VCaP (cell line): ENCODE measurements around the gene RTL1.

Experiments used
- H3K27ac ChIP-seq: fragments of 450-650 bp; 2 replicates; pipeline ENCODE4 v1.5.1; 2017
- CTCF ChIP-seq: fragments of 450-650 bp; conservative IDR thresholded peaks from 2 replicates; pipeline ENCODE4 v1.5.1; 2017; ENCODE audit warnings: mild to moderate bottlenecking, moderate library complexity

Gene RTL1

GRCh38 chr14:100891051-100891450 is 12.5 kb downstream of the RTL1 start:
- no peak overlapping the region for H3K27ac ChIP-seq
- no peak for TF ChIP-seq CTCF

GRCh38 chr14:100890061-100890850 is 13.3 kb downstream of the RTL1 start:
- no peak overlapping the region for H3K27ac ChIP-seq
- TF ChIP-seq CTCF, result no peak

- H3K27ac ChIP-seq, result no peak overlapping the region
- TF ChIP-seq CTCF, result no peak
These were observed 13.9 kb downstream of the RTL1 start for GRCh38 chr14:100889641-100890040.

- no peak overlapping the region for H3K27ac ChIP-seq
These were observed 14.7 kb downstream of the RTL1 start for GRCh38 chr14:100888789-100889315.

GRCh38 chr14:100887728-100888335 is 15.7 kb downstream of the RTL1 start:
- no peak for TF ChIP-seq CTCF
- no peak overlapping the region for H3K27ac ChIP-seq

More at GRCh38 chr14:100888789-100889315, 14.7 kb downstream of the RTL1 start:
- no peak for TF ChIP-seq CTCF

- no peak for TF ChIP-seq CTCF
- no peak overlapping the region for H3K27ac ChIP-seq
These were observed 17.9 kb downstream of the RTL1 start for GRCh38 chr14:100885617-100886016.

GRCh38 chr14:100885196-100885595 is 18.3 kb downstream of the RTL1 start:
- no peak overlapping the region for H3K27ac ChIP-seq
- TF ChIP-seq CTCF, result no peak
